Glomerular visceral epithelial cell (primary cell): ENCODE results near the gene ITFG2.
A peak's percentile ranks its signal among the peaks of the same experiment; 100 is the strongest.
"Not testable (repeated sequence)": the region's sequence is repeated elsewhere in the genome, so short reads cannot be mapped to it uniquely, and the experiment has no call there.

Experiments
- DNase-seq: peaks from one replicate; pipeline ENCODE4 v3.0.0-alpha.2; 2016; ENCODE audit errors: extremely low spot score

ITFG2 gene

GRCh38 chr12:2812290-2813213, at the start of gene ITFG2:
TSS of gene ITFG2 (plus strand) at chr12:2812668. CDS start at chr12:2812761, 93 bp downstream.
- DNase-seq = peak; percentile 96

- DNase-seq = no peak
Observed at GRCh38 chr12:2764398-2764797, 48.1 kb upstream of the ITFG2 start.

DNA sequence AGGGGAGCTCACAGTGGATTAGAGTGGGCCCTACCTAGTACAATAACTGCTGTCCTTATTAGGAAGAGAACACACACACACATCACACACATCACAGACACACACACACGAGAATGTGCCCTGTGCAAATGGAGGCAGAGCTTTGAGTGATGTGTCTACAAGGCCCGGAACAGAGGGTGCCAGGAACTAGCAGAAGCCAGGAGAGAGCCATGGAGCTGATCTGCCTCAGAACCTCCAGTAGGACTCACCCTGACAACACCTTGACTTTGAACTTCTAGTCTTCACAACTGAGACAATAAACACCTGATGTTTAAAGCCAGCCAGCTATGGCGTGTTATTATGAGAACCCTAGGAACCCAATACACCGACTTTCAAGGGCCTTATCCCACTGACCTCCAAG, 47.4 kb upstream of the ITFG2 start:
- no peak for DNase-seq

- no peak for DNase-seq
Observed at GRCh38 chr12:2765608-2766007, 46.9 kb upstream of the ITFG2 start.

DNA sequence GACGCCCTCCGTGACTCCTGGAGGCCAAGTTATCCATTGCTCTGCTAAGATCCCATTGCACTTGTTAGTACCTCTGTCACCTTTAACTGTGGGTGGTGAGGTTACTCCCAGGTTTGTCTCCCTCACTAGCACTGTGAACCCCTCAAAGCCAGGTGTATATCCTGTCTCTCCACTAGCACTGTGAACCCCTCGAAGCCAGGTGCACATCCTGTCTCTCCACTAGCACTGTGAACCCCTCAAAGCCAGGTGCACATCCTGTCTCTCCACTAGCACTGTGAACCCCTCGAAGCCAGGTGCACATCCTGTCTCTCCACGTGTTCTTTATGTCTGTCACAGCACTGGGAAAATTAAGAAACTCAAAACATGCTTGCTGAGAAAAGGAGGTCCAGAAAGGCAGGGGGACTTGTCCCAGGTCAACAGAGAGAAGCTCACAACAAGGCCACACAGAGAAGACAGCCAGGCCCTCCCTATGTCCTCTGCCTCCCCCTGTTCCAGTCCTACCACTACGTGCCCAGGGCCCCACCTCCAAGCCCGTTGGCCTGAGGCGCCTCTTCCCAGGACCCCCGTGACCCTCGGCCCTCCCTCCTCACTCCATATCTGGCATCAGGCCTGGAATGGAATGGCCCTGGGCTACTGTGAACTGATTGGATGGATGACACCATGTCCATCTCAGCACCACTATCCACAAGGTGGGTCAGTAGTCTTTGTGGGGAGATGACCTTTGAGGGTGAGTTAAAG, 44.1 kb upstream of the ITFG2 start:
- no peak for DNase-seq

DNA sequence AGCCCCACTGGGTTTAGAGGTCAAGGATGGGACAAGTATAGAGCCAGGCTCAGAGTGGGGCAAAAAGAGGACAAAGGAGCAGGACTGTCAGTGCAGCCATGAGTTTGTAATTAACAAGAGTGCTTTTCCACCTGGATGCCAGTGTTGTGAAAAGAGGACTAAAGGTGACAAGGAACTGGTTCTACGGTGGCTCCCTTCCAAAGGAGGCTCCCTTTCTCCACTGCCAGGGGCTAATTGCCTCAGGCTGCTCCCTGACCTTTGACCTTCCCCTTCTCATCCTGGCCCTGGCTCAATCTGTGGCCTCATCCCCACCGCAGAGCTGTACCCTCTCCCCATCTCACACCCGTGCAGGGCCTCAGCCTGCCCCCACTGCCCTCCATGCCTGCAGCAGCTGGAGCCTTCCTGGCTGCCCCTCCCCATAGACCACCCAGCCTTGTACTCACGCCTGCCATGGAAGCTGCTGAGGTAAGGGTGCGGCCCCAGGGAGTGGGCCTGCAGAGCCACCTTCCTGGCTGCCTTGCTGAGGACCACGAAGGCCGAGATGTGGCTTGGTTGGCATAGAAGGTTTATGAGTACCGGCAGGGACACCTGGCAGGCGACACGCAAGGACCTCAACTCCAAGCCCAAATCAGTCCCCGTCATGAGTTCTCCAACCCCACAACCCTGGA, 42.5 kb upstream of the ITFG2 start:
- DNase-seq = no peak

- DNase-seq = not testable (repeated sequence)
Observed at GRCh38 chr12:2770544-2770943, 41.9 kb upstream of the ITFG2 start.

GRCh38 chr12:2772370-2772769, 40.1 kb upstream of the ITFG2 start:
- DNase-seq = no peak

DNA sequence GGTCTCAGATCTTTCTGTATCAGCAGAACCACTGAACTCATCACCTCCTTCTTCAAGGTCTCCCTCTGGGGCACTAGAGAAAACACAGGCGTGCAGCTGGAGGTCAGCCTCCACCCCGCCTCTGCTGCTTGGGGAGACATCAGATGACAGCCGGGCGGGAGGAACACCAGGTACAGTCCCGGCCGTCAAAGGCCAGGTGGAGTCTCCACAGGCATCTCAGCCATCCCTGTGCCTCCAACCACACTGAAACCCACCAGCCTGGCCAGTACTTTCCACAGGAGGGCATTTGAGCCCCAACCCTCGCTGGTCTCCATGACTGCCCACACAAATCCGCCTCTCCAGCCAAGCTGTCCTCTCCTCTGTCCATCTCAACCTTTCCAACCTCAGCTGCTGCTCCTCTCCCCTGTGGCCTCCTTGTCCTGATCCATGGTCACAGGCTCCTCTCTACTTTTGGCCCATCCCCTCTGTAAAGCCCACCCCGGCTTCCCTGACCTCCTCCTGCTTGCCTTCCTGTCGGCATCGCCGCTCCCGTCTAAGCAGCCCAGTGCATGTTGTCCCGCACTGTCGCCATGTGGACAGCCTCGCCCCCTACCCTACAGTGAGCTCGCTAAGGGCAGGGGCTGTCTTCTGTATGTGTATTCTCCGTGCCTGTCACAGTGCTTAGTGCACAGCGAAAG, 39.1 kb upstream of the ITFG2 start:
- no peak for DNase-seq

GRCh38 chr12:2775431-2775830, 37.0 kb upstream of the ITFG2 start:
- no peak for DNase-seq

GRCh38 chr12:2776129-2776806, 36.2 kb upstream of the ITFG2 start:
- no peak for DNase-seq

- DNase-seq = no peak
Observed at GRCh38 chr12:2779281-2779680, 33.2 kb upstream of the ITFG2 start.

- peak; percentile 33 for DNase-seq
Observed at GRCh38 chr12:2783936-2784600, 28.4 kb upstream of the ITFG2 start.

- no peak for DNase-seq
Observed at GRCh38 chr12:2785017-2785416, 27.5 kb upstream of the ITFG2 start.

GRCh38 chr12:2791089-2791488, 21.4 kb upstream of the ITFG2 start:
- DNase-seq = no peak

- no peak for DNase-seq
Observed at GRCh38 chr12:2792671-2793500, 19.6 kb upstream of the ITFG2 start.

DNA sequence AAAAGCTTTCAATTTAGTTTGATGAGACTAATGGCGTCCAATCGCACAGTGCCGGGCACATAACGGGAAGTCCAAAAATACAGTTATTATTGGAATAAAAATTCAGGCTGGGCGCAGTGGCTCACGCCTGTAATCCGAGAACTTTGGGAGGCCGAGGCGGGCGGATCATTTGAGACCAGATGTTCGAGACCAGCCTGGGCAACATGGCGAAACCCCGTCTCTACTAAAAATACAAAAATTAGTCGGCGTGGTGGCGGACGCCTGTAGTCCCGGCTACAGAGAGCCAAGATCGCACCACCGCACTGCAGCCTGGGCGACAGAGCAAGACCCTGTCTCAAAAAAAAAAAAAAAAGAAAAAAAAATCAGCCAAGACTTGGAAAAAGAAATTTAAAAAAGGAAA, 18.9 kb upstream of the ITFG2 start:
- DNase-seq = no peak

DNA sequence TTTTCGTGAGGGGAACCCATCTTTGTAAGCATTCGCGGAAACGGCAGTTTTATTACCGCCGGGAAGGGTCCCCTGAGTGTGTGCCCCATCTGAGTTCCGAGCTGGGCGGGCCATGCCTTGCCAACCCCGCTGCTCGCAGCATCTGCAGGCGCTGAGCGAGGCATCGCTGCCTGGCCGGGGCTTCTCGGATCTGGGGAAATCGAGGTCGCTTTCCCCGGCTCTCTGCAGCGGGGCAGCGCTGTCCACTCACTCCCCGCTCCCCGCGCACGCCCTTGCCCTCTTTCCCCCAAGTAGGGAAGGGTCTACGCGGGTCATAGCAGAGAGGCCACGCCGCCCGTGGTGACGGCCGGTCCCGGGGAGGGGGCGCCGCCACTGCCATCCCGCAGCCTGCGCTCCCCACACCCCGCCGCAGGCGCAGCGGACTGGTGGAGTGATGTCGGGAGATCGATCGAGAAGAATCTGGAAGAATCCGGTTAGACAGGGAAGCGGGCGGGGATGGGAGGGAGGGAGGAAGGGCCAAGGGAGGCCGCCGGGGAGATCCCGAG, 18.2 kb upstream of the ITFG2 start:
- DNase-seq = no peak

DNA sequence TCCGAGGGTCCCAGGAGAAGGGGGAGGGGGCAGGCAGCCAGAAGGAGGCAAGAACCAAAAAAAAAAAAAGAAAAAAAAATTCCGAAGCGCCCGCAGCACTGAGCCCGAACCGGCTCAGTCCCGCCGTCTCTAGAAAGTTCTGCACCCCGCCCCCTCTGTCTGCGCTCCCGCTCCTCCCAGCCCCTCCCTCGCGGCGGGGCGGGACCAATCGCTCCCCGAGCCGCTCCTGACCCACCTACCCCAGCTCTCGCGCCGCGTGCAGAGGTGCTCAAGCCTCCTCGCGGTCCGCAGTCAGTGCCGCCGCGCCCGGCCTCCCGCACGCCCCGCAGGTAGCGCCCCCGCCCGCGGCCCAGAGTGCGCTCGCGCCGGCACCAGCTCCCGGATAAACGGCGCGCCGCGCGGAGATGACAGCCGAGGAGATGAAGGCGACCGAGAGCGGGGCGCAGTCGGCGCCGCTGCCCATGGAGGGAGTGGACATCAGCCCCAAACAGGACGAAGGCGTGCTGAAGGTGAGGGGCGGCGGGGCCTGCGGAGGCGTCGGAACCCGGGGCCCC, 17.7 kb upstream of the ITFG2 start, which contains the start of gene FKBP4:
Gene FKBP4, plus strand, starts transcription at position 235 of the 554 bp plus-strand sequence. Its CDS starts 170 bp downstream, at position 405.
- DNase-seq = peak; percentile 80
